GM12878 (cell line): ENCODE measurements around the gene ACKR2. TPM values are rescaled to one million over a fixed set of nuclear protein-coding genes. Genes with fewer than 3 reads are reported as not detected.

ENCODE experiments used
- ATAC-seq: fragments of 200-7000 bp; cut with Tn5 transposase; 3 replicates; pipeline ENCODE4 v1.9.1; 2020; ENCODE audit warnings: mild to moderate bottlenecking, moderate library complexity
- BruUV-seq: library from RNA; stranded (reverse); fragments of 400-500 nt; replicated peaks from 2 replicates; lab custom pipeline; 2021; lab: Mats Ljungman, UMichigan
- CTCF ChIA-PET: fragments of 300-600 bp; sonication (Branson Sonifier 250); formaldehyde crosslinking; extraction: SDS; loops from one replicate; lab custom pipeline; 2021; ENCODE audit warnings: inconsistent platforms; lab: Yijun Ruan, JAX
- POLR2A ChIA-PET: fragments of 350-600 bp; formaldehyde crosslinking; extraction: SDS; loops from one replicate; lab custom pipeline; 2021; ENCODE audit warnings: inconsistent platforms; lab: Charles Lee
- RAD21 ChIA-PET: fragments of 300-600 bp; sonication (Branson Sonifier 250); formaldehyde crosslinking; loops from one replicate; lab custom pipeline; 2023; ENCODE audit warnings: antibody characterized with exemption; ENCODE audit not compliant: unreplicated experiment; lab: Charles Lee
- SMC1A ChIA-PET: fragments of 300-600 bp; sonication (Branson Sonifier 250); formaldehyde crosslinking; loops from one replicate; lab custom pipeline; 2023; ENCODE audit not compliant: unreplicated experiment, uncharacterized antibody; lab: Charles Lee
- DNase-seq: peaks from one replicate; pipeline ENCODE4 v3.0.0-alpha.2; 2011; ENCODE audit warnings: low read depth, low spot score
- FAIRE-seq: peaks from 3 replicates; lab custom pipeline; 2011; peaks lifted over from hg19 to GRCh38; lab: Jason Lieb, UNC
- H2AFZ ChIP-seq: 2 replicates; pipeline ENCODE4 v1.6.0; 2011; ENCODE audit warnings: low read depth, low read length, control low read depth; ENCODE audit not compliant: control insufficient read depth
- H3K27ac ChIP-seq: 2 replicates; pipeline ENCODE4 v1.5.1; 2011; ENCODE audit warnings: control low read depth; ENCODE audit not compliant: control insufficient read depth, insufficient read depth
- H3K27me3 ChIP-seq, 2 experiments: replicated peaks in 1 of 2; 2 replicates each; pipeline versions ENCODE4 v1.6.0 to v1.6.1; 2011; ENCODE audit warnings: low read length in 1 of 2; ENCODE audit not compliant: control insufficient read depth in 2 of 2, insufficient read depth in 2 of 2
- H3K36me3 ChIP-seq, 2 experiments: 2 replicates each; pipeline ENCODE4 v1.5.1; 2011; ENCODE audit warnings: low read length in 1 of 2; ENCODE audit not compliant: control insufficient read depth in 2 of 2, insufficient read depth in 2 of 2
- H3K4me1 ChIP-seq: 2 replicates; pipeline ENCODE4 v1.6.1; 2011; ENCODE audit warnings: mild to moderate bottlenecking, low read length, moderate library complexity, mixed read lengths; ENCODE audit not compliant: control insufficient read depth, insufficient read depth
- H3K4me2 ChIP-seq: 2 replicates; pipeline ENCODE4 v1.6.0; 2011; ENCODE audit warnings: control low read depth; ENCODE audit not compliant: control insufficient read depth, insufficient read depth
- H3K4me3 ChIP-seq: fragments of 200-600 bp; sonication (generic); 2 replicates; pipeline ENCODE4 v1.5.1; 2016
- H3K79me2 ChIP-seq: 2 replicates; pipeline ENCODE4 v1.6.0; 2011; ENCODE audit warnings: low read length; ENCODE audit not compliant: control insufficient read depth, insufficient read depth
- H3K9ac ChIP-seq: 2 replicates; pipeline ENCODE4 v1.8.0; 2011; ENCODE audit warnings: low read length, control low read depth, mixed read lengths; ENCODE audit not compliant: control insufficient read depth, insufficient read depth
- H3K9me3 ChIP-seq: replicated peaks from 3 replicates; pipeline ENCODE4 v1.5.1; 2011; ENCODE audit warnings: mild to moderate bottlenecking, low read length; ENCODE audit not compliant: control insufficient read depth, insufficient read depth
- H4K20me1 ChIP-seq: 2 replicates; pipeline ENCODE4 v1.6.0; 2011; ENCODE audit not compliant: control insufficient read depth, insufficient read depth
- CHD2 ChIP-seq: IDR thresholded peaks from 2 replicates; pipeline ENCODE4 v1.6.1; 2011; ENCODE audit warnings: low read depth, low read length, improper control_type of control experiment, borderline replicate concordance
- EGR1 ChIP-seq, 2 experiments: IDR thresholded peaks; 1 replicate in 1 of 2; 2 replicates in 1 of 2; pipeline ENCODE4 v1.6.1; 2011 to 2012; ENCODE audit warnings: low read depth in 2 of 2, low read length in 2 of 2, borderline replicate concordance in 1 of 2, mild to moderate bottlenecking in 1 of 2, moderate library complexity in 1 of 2
- HDGF ChIP-seq: fragments of 450-650 bp; IDR thresholded peaks from 2 replicates; pipeline ENCODE4 v1.6.1; 2016; ENCODE audit warnings: antibody characterized with exemption
- KDM1A ChIP-seq: fragments of 200-600 bp; sonication (generic); IDR thresholded peaks from 2 replicates; pipeline ENCODE4 v1.6.1; 2016; ENCODE audit warnings: borderline replicate concordance
- MEF2B ChIP-seq: fragments of 450-650 bp; IDR thresholded peaks from 2 replicates; pipeline ENCODE4 v1.6.1; 2018; ENCODE audit warnings: mild to moderate bottlenecking, moderate library complexity; ENCODE audit not compliant: partially characterized antibody, poor library complexity, severe bottlenecking
- MXI1 ChIP-seq: fragments of 150-350 bp; IDR thresholded peaks from 2 replicates; pipeline ENCODE4 v1.6.1; 2011; ENCODE audit warnings: low read depth, mild to moderate bottlenecking, inconsistent platforms, low read length, improper control_type of control experiment
- PAX8 ChIP-seq: fragments of 450-650 bp; IDR thresholded peaks from 2 replicates; pipeline ENCODE4 v1.6.1; 2017; ENCODE audit warnings: mild to moderate bottlenecking, moderate library complexity
- RAD51 ChIP-seq: fragments of 450-650 bp; IDR thresholded peaks from 2 replicates; pipeline ENCODE4 v1.6.1; 2016; ENCODE audit warnings: moderate library complexity, mild to moderate bottlenecking, inconsistent platforms
- RB1 ChIP-seq: fragments of 450-650 bp; formaldehyde crosslinking; IDR thresholded peaks from 2 replicates; pipeline ENCODE4 v1.6.1; 2017; ENCODE audit warnings: mild to moderate bottlenecking, borderline replicate concordance
- SMC3 ChIP-seq: IDR thresholded peaks from 2 replicates; pipeline ENCODE4 v1.6.1; 2011; ENCODE audit warnings: low read length, improper control_type of control experiment, borderline replicate concordance
- SP1 ChIP-seq: IDR thresholded peaks from one replicate; pipeline ENCODE4 v1.6.1; 2011; ENCODE audit warnings: low read depth, low read length
- SREBF1 ChIP-seq: IDR thresholded peaks from 2 replicates; pipeline ENCODE4 v1.6.1; 2012; ENCODE audit warnings: mild to moderate bottlenecking, low read length
- TCF12 ChIP-seq: IDR thresholded peaks from 2 replicates; pipeline ENCODE4 v1.6.1; 2011; ENCODE audit warnings: low read depth, mild to moderate bottlenecking, low read length
- ZNF24 ChIP-seq: fragments of 450-650 bp; IDR thresholded peaks from 2 replicates; pipeline ENCODE4 v1.6.1; 2017; ENCODE audit warnings: antibody characterized with exemption, mild to moderate bottlenecking
- WGBS: methylation state at CpG from one replicate; pipeline ENCODE4 v1.1.6; 2016; ENCODE audit warnings: low lambda C conversion rate; ENCODE audit not compliant: insufficient replicate concordance, insufficient coverage; ENCODE audit errors: missing lambda C conversion rate; 5-methylcytosine and 5-hydroxymethylcytosine counted together
- in situ Hi-C: fragments of 300-500 bp; cut with MboI; formaldehyde crosslinking; loops from 9 replicates; pipeline ENCODE4 v1.14.3; 2018; ENCODE audit warnings: mixed read lengths
- intact Hi-C: fragments of 100-400 bp; cut with micrococcal nuclease; formaldehyde crosslinking; loops from one replicate; pipeline ENCODE4 v1.14.2; 2022; ENCODE audit not compliant: unreplicated experiment
- polyA plus RNA-seq, 11 experiments: library from polyadenylated mRNA; depleted of rRNA in 4 of 11; unstranded in 6 of 11; stranded (reverse) in 5 of 11; fragments of >200 nt; fragmentation: Nextera tagmentation in 4 of 11; fragmentation: Illumina TruSeq in 1 of 11; extraction: Ambion mirVana in 4 of 11; extraction: Trizol in 1 of 11; gene quantifications; 1 replicate in 1 of 11; 2 replicates in 10 of 11; pipeline versions ENCODE4 v1.2.1 to v1.2.3, GENCODE V29; 2011 to 2016; ENCODE audit warnings: inconsistent platforms in 2 of 11, missing spikeins in 2 of 11, low read depth in 1 of 11
- total RNA-seq, 4 experiments: library from RNA; depleted of rRNA in 3 of 4; stranded (reverse); fragments of >200 nt in 3 of 4; fragmentation: Illumina TruSeq in 1 of 4; extraction: Trizol in 1 of 4; gene quantifications; 2 replicates each; pipeline versions ENCODE4 v1.2.1 to v1.2.3, GENCODE V29; 2013 to 2021
- TF ChIP-seq, protein P1 (sequence below): fragments of 150-350 bp; IDR thresholded peaks from 2 replicates; pipeline ENCODE4 v1.6.1; 2016; ENCODE audit warnings: low read depth, low read length

ACKR2 gene
- total and polyA plus RNA-seq, 10 of the 15 experiments (the other 5 are each of a cell fraction or from before 2014, with no cell fraction given), result 0.05 to 0.91 (median 0.23) TPM; not detected in 2

DNA sequence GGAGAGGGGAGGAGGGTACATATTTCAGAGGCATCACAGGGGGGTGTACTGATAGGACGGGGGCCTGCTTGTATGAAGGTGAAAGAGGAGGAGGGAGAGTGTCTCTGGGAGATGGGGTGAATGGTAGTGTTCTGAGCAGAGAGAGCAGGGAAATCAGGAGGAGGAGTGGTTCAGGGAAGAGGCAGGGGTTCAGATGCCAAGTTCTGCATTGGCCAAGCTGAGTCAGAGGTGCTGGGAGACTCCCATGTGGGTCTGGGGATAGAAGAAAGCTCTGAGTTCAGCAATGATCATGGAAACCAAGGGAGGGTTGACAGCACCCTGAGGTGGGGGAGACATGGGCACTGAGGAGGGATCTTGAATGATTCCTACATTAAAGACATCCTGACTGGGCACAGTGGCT lies 63.5 kb downstream of the ACKR2 start (continued):
- TF ChIP-seq, protein P1, sequence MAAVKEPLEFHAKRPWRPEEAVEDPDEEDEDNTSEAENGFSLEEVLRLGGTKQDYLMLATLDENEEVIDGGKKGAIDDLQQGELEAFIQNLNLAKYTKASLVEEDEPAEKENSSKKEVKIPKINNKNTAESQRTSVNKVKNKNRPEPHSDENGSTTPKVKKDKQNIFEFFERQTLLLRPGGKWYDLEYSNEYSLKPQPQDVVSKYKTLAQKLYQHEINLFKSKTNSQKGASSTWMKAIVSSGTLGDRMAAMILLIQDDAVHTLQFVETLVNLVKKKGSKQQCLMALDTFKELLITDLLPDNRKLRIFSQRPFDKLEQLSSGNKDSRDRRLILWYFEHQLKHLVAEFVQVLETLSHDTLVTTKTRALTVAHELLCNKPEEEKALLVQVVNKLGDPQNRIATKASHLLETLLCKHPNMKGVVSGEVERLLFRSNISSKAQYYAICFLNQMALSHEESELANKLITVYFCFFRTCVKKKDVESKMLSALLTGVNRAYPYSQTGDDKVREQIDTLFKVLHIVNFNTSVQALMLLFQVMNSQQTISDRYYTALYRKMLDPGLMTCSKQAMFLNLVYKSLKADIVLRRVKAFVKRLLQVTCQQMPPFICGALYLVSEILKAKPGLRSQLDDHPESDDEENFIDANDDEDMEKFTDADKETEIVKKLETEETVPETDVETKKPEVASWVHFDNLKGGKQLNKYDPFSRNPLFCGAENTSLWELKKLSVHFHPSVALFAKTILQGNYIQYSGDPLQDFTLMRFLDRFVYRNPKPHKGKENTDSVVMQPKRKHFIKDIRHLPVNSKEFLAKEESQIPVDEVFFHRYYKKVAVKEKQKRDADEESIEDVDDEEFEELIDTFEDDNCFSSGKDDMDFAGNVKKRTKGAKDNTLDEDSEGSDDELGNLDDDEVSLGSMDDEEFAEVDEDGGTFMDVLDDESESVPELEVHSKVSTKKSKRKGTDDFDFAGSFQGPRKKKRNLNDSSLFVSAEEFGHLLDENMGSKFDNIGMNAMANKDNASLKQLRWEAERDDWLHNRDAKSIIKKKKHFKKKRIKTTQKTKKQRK, result no peak
- TF ChIP-seq RB1 (no peak), MXI1 (no peak)

- intact Hi-C loops (no loop called here), in situ Hi-C loops (no loop called here)
- ChIA-PET POLR2A (no interaction called here), CTCF (interaction anchor here (2.2 kb wide), 1 partner anchor 42 kb away, joined by 7 read pairs; no protein-coding TSS in a partner anchor), SMC1A (no interaction called here), RAD21 (no interaction called here)
- H3K4me1 ChIP-seq, result no peaks in the 10 kb centered on the region
- BruUV-seq, result no TSS peak
- no peak overlapping the region for H3K27ac ChIP-seq
- H3K79me2 ChIP-seq, result no peaks in the 10 kb centered on the region
- WGBS, result 52% methylated on average over 9 of the region's 9 CpGs
- no peaks in the 10 kb centered on the region for H4K20me1 ChIP-seq
- H3K36me3 ChIP-seq, result no peaks in the 10 kb centered on the region
- FAIRE-seq, result no peak
- no peak overlapping the region for H3K9ac ChIP-seq
- no peak for DNase-seq
- no peak for TF ChIP-seq HDGF
- TF ChIP-seq RAD51, result no peak
- TF ChIP-seq SREBF1, result no peak
- no peak for TF ChIP-seq SMC3
- TF ChIP-seq PAX8, result no peak
- no peak for TF ChIP-seq MXI1
- TF ChIP-seq KDM1A, result no peak
- TF ChIP-seq TCF12, result no peak
- TF ChIP-seq MEF2B, result no peak
- no peak for TF ChIP-seq EGR1 (IDR thresholded peaks at IDR 0.05; ENCODE audit: borderline replicate concordance in 1 of 2, low read depth in 2 of 2, low read length in 2 of 2)
- TF ChIP-seq ZNF24, result no peak
- TF ChIP-seq CHD2, result no peak
- TF ChIP-seq SP1, result no peak
- no peak overlapping the region for H3K4me3 ChIP-seq
- H3K9me3 ChIP-seq, result no peaks in the 10 kb centered on the region
- H2AFZ ChIP-seq, result no peak overlapping the region
- no peak for ATAC-seq
- H3K27me3 ChIP-seq, result no peaks in the 10 kb centered on the region
- no peak overlapping the region for H3K4me2 ChIP-seq
These were observed 64.2 kb downstream of the ACKR2 start for GRCh38 chr3:42873221-42873982.
